Prostate gland (tissue), 2 donors: ENCODE data around the gene DBNDD2. TPM values are rescaled to one million over a fixed set of nuclear protein-coding genes. Genes with fewer than 3 reads are reported as not detected.

Experiments
- DNase-seq: peaks from one replicate; pipeline ENCODE4 v3.0.0-alpha.2; 2019; ENCODE audit warnings: low spot score
- H3K27ac ChIP-seq, 2 donors: fragments of 200-600 bp; sonication (generic); 2 replicates each; pipeline ENCODE4 v1.5.1; 2017 to 2019
- H3K27me3 ChIP-seq: fragments of 200-600 bp; sonication (generic); replicated peaks from 2 replicates; pipeline ENCODE4 v1.5.1; 2019; ENCODE audit not compliant: insufficient read depth
- H3K36me3 ChIP-seq, 2 donors: fragments of 200-600 bp; sonication (generic); 1 replicate in 1 of 2; 2 replicates in 1 of 2; pipeline versions ENCODE4 v1.5.1 to v1.8.1; 2017 to 2019
- H3K4me1 ChIP-seq: fragments of 200-600 bp; sonication (generic); replicated peaks from 2 replicates; pipeline ENCODE4 v1.5.1; 2019
- H3K4me3 ChIP-seq, 2 donors: fragments of 200-600 bp; sonication (generic); 2 replicates each; pipeline ENCODE4 v1.5.1; 2017 to 2019
- H3K9me3 ChIP-seq: fragments of 200-600 bp; sonication (generic); 2 replicates; pipeline ENCODE4 v1.5.1; 2017
- CTCF ChIP-seq, 4 experiments: fragments of 200-600 bp in 2 of 4; fragments of 450-650 bp in 2 of 4; sonication (generic) in 2 of 4; IDR thresholded peaks; 1 replicate in 3 of 4; 2 replicates in 1 of 4; pipeline ENCODE4 v1.5.1; 2016 to 2019; ENCODE audit warnings: antibody characterized with exemption in 4 of 4, mild to moderate bottlenecking in 2 of 4, moderate library complexity in 2 of 4
- POLR2A ChIP-seq: fragments of 450-650 bp; IDR thresholded peaks from one replicate; pipeline ENCODE4 v1.6.1; 2016; ENCODE audit warnings: antibody characterized with exemption, mild to moderate bottlenecking
- POLR2AphosphoS5 ChIP-seq: sonication (generic); formaldehyde crosslinking; IDR thresholded peaks from one replicate; pipeline ENCODE4 v1.6.1; 2017; ENCODE audit warnings: antibody characterized with exemption
- WGBS: methylation state at CpG from one replicate; pipeline ENCODE4 v1.1.5; 2018; 5-methylcytosine and 5-hydroxymethylcytosine counted together
- intact Hi-C: fragments of 100-400 bp; cut with DNase I; formaldehyde crosslinking; loops from one replicate; pipeline ENCODE4 v1.14.2; 2022
- total RNA-seq, 2 donors: library from RNA; depleted of rRNA; stranded (reverse); fragments of >200 nt; gene quantifications; one replicate each; pipeline ENCODE4 v1.1.0, GENCODE V29; 2016

The DBNDD2 gene
- total RNA-seq, 2 donors from 2014 or later: 33.7 to 34.4 TPM

GRCh38 chr20:45409521-45410272, 1.6 kb downstream of the DBNDD2 start:
- TF ChIP-seq CTCF (IDR thresholded peaks at IDR 0.05): no peak
- TF ChIP-seq POLR2A: no peak
- no peak for TF ChIP-seq POLR2AphosphoS5
- H3K4me1 ChIP-seq: peaks cover 8% of the 10 kb centered on the region
- intact Hi-C loops: loop anchor here (5.0 kb wide), 1 partner anchor 37 kb away; no protein-coding TSS in a partner anchor
- H3K27ac ChIP-seq: no peak overlapping the region
- H3K36me3 ChIP-seq: no peaks in the 10 kb centered on the region
- no peaks in the 10 kb centered on the region for H3K27me3 ChIP-seq
- DNase-seq: no peak
- no peak overlapping the region for H3K4me3 ChIP-seq
- no peaks in the 10 kb centered on the region for H3K9me3 ChIP-seq
- WGBS: 87% methylated on average over 7 of the region's 7 CpGs

GRCh38 chr20:45410887-45411286, 2.8 kb downstream of the DBNDD2 start:
- Histone ChIP-seq H3K36me3 (no peaks in the 10 kb centered on the region), H3K4me3 (no peak overlapping the region), H3K27me3 (no peaks in the 10 kb centered on the region), H3K27ac (no peak overlapping the region), H3K4me1 (peaks cover 3% of the 10 kb centered on the region), H3K9me3 (no peaks in the 10 kb centered on the region)
- 30% methylated on average over 8 of the region's 8 CpGs for WGBS
- no peak for TF ChIP-seq POLR2A
- TF ChIP-seq CTCF (IDR thresholded peaks at IDR 0.05): no peak
- TF ChIP-seq POLR2AphosphoS5: peak; percentile 15
- intact Hi-C loops: no loop called here
- no peak for DNase-seq

GRCh38 chr20:45412653-45413052, 4.6 kb downstream of the DBNDD2 start:
- WGBS: 57% methylated on average over 5 of the region's 5 CpGs
- Histone ChIP-seq H3K36me3 (no peaks in the 10 kb centered on the region), H3K27ac (no peak overlapping the region), H3K9me3 (no peaks in the 10 kb centered on the region), H3K4me1 (peaks cover 9% of the 10 kb centered on the region), H3K4me3 (no peak overlapping the region), H3K27me3 (no peaks in the 10 kb centered on the region)
- TF ChIP-seq POLR2A: no peak
- no peak for TF ChIP-seq POLR2AphosphoS5
- no peak for TF ChIP-seq CTCF (IDR thresholded peaks at IDR 0.05)
- intact Hi-C loops: no loop called here
- no peak for DNase-seq

GRCh38 chr20:45413479-45413878, 5.4 kb downstream of the DBNDD2 start:
- no peak for DNase-seq
- Histone ChIP-seq H3K27ac (no peak overlapping the region), H3K4me1 (peaks cover 9% of the 10 kb centered on the region), H3K9me3 (no peaks in the 10 kb centered on the region), H3K27me3 (no peaks in the 10 kb centered on the region), H3K4me3 (no peak overlapping the region), H3K36me3 (no peaks in the 10 kb centered on the region)
- TF ChIP-seq POLR2AphosphoS5 (no peak), POLR2A (no peak), CTCF (IDR thresholded peaks at IDR 0.05) (no peak)
- 84% methylated on average over 3 of the region's 3 CpGs for WGBS
- intact Hi-C loops: no loop called here
